GM12875 (cell line): ENCODE data around the gene DNM3.
A peak's percentile ranks its signal among the peaks of the same experiment; 100 is the strongest.

Source experiments
- H3K4me3 ChIP-seq: one replicate; pipeline ENCODE4 v1.5.1; 2011; ENCODE audit warnings: low read depth, low read length, control low read depth
- CTCF ChIP-seq: IDR thresholded peaks from 2 replicates; pipeline ENCODE4 v1.5.1; 2011; ENCODE audit warnings: low read depth, mild to moderate bottlenecking, control low read depth, inconsistent platforms, low read length, moderate library complexity, borderline replicate concordance; ENCODE audit not compliant: insufficient read depth

Gene DNM3

GRCh38 chr1:172399756-172400721 lies 558.7 kb downstream of the DNM3 start:
- TF ChIP-seq CTCF, result no peak
- H3K4me3 ChIP-seq, result no peak overlapping the region

DNA sequence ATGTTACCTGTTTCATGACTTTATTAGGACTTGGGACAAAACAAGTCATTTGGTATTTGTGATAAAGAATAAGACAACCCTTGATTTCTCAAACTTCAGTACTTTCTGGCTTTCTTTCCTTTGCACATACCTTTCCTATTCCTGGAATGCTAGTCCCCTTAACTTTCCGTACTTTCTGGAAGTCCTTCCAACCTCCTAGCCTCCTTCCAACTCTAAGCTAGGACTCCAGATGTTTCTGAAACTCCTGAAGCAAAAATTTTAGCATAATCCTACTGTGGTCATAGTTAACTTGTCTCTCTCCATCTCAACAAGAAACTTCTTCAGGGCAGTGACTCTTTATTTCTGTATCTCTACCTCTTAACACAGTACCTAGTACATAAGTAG lies 559.4 kb downstream of the DNM3 start:
- no peak overlapping the region for H3K4me3 ChIP-seq
- TF ChIP-seq CTCF, result no peak

- no peak for TF ChIP-seq CTCF
- no peak overlapping the region for H3K4me3 ChIP-seq
Measured at GRCh38 chr1:172401477-172401876, 560.2 kb downstream of the DNM3 start.

DNA sequence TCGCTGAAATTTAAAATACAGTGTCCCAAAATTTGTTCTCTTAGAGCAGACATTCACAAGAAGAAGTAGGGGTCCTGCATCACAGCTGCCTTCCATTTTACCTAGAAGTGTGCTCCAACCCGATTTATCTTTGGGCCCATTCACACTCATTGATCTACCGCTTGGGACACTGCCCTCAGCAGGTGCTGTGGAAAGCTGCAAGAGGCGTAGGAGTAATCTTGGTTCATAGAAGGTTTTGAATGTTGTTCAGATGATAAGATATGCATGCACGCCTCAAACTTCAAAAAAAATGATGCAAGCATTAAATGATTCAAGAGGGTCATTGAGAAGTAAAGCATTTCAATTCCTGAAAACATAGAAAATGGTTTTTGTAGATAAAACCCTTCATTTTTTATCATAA lies 560.6 kb downstream of the DNM3 start:
- no peak overlapping the region for H3K4me3 ChIP-seq
- TF ChIP-seq CTCF, result peak; percentile 38; the same call in 1 of the 2 replicates

DNA sequence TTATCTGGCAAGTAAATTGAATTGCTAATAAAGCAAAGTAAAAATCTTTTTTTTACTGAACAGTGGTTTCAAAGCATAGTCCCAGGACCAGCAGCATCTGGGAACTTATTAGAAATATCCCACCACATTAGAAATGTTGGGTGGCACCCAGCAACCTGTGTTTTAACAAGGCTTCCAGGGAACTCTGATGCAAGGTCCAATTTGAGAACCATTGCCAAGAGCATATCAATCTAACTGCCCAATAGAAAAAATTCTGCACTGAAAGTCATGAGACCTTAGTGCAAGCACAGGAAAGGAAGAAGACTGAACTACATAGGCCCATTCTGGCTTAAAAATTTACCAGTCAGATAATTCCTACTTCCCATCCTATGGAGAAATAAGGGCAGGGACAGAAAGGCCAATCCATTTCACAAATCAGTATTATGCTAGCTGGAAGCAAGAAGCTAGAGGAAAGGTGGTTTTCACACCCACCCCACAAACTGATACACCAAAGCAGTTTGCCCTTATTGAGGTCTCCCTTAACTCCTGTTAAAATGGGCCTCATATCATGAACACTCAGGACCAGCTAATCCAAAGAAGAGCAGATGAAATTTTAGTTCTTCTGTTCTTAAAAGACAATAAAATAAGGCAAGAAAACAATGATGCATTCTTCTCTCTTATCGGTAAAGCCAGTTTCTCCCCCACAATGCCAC lies 561.7 kb downstream of the DNM3 start:
- no peak for TF ChIP-seq CTCF

DNA sequence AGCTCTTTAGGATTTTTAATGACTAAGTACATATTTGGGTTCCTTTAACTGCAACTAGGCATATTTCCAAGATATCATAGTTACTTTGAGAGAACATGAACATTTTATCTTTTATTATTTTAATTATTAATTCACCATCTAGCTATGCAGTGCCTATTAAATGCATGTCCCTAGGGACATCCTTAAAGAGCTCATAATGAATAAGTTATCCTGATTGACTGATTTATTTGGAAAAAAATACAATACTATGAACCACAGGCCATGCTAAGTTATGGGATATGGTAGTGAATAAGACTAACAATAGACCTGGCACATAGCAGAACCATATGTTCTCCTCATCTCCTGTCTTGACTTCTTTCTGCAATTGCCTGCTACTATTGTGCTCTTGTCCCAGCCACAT lies 562.8 kb downstream of the DNM3 start:
- H3K4me3 ChIP-seq, result no peak overlapping the region
- TF ChIP-seq CTCF, result no peak

More for the DNA sequence above, 561.7 kb downstream of the DNM3 start:
- H3K4me3 ChIP-seq, result no peak overlapping the region
